Measurements from ENCODE around the gene ZNRF1. TPM values are rescaled to one million over a fixed set of nuclear protein-coding genes. Genes with fewer than 3 reads are reported as not detected.

ZNRF1 gene
- total RNA-seq, 2 experiments from 2014 or later = 16.1 to 22.5 TPM

GRCh38 chr16:75107505-75107904, 108.7 kb downstream of the ZNRF1 start:
- Mint-ChIP-seq H3K4me1 (peaks cover 64% of the 10 kb centered on the region), H3K27ac (peak overlapping the region; percentile 34), H3K4me3 (peak overlapping the region; percentile 41), H3K9me3 (ENCODE audit: low read depth) (peaks cover 3% of the 10 kb centered on the region), H3K27me3 (no peaks in the 10 kb centered on the region), H3K36me3 (peaks cover 8% of the 10 kb centered on the region)
- DNase-seq (no peak), ATAC-seq (no peak)
- CTCF ChIA-PET = interaction anchor here (1.3 to 7.6 kb wide), 2 partner anchors 97 to 109 kb away, joined by 3 to 150 read pairs; partner anchors contain the start of gene ZNRF1

- Mint-ChIP-seq H3K27ac (peak overlapping the region; percentile 84), H3K4me1 (peaks cover 64% of the 10 kb centered on the region), H3K9me3 (ENCODE audit: low read depth) (peaks cover 2% of the 10 kb centered on the region), H3K4me3 (peak overlapping the region; percentile 57), H3K36me3 (peaks cover 6% of the 10 kb centered on the region), H3K27me3 (no peaks in the 10 kb centered on the region)
- CTCF ChIA-PET = interaction anchor here (1.2 to 7.6 kb wide), 10 partner anchors 9 to 409 kb away, joined by 3 to 150 read pairs (median 24); partner anchors contain the start of genes MLKL, WDR59 and ZNRF1
- DNase-seq (peak; percentile 77), ATAC-seq (peak; percentile 64)
Measured at GRCh38 chr16:75108792-75109731, 110.2 kb downstream of the ZNRF1 start.

- no peaks in the 10 kb centered on the region for H3K27me3 Mint-ChIP-seq
- CTCF ChIA-PET = interaction anchor here (1.2 to 7.6 kb wide), 10 partner anchors 10 to 409 kb away, joined by 3 to 150 read pairs (median 24); partner anchors contain the start of genes MLKL, WDR59 and ZNRF1
- H3K36me3 Mint-ChIP-seq = peaks cover 2% of the 10 kb centered on the region
- H3K4me1 Mint-ChIP-seq = peaks cover 60% of the 10 kb centered on the region
- H3K27ac Mint-ChIP-seq = peak overlapping the region; percentile 84
- no peaks in the 10 kb centered on the region for H3K9me3 Mint-ChIP-seq (ENCODE audit: low read depth)
- no peak for DNase-seq
- no peak for ATAC-seq
- peak overlapping the region; percentile 1 for H3K4me3 Mint-ChIP-seq
Measured at GRCh38 chr16:75109732-75110243, 111.0 kb downstream of the ZNRF1 start.

- Mint-ChIP-seq H3K27ac (peak overlapping the region; percentile 72), H3K4me1 (peaks cover 51% of the 10 kb centered on the region), H3K36me3 (peaks cover 2% of the 10 kb centered on the region), H3K27me3 (no peaks in the 10 kb centered on the region), H3K9me3 (ENCODE audit: low read depth) (no peaks in the 10 kb centered on the region), H3K4me3 (peak overlapping the region; percentile 36)
- ATAC-seq (peak; percentile 85), DNase-seq (peak; percentile 89)
- CTCF ChIA-PET = interaction anchor here (0.6 to 7.6 kb wide), 53 partner anchors 9 to 410 kb away, joined by 3 to 150 read pairs (median 4); partner anchors contain the start of genes CFDP1, MLKL, WDR59 and ZNRF1
Measured at GRCh38 chr16:75110637-75111513, 112.1 kb downstream of the ZNRF1 start.

GRCh38 chr16:75111514-75111940, 112.7 kb downstream of the ZNRF1 start:
- peaks cover 1% of the 10 kb centered on the region for H3K36me3 Mint-ChIP-seq
- no peaks in the 10 kb centered on the region for H3K27me3 Mint-ChIP-seq
- DNase-seq (no peak), ATAC-seq (peak; percentile 9)
- peak overlapping the region; percentile 72 for H3K27ac Mint-ChIP-seq
- H3K4me3 Mint-ChIP-seq = no peak overlapping the region
- CTCF ChIA-PET = interaction anchor here (0.7 to 7.6 kb wide), 46 partner anchors 8 to 411 kb away, joined by 3 to 150 read pairs (median 4); partner anchors contain the start of genes CFDP1, MLKL, WDR59 and ZNRF1
- H3K9me3 Mint-ChIP-seq (ENCODE audit: low read depth) = no peaks in the 10 kb centered on the region
- peaks cover 46% of the 10 kb centered on the region for H3K4me1 Mint-ChIP-seq

GRCh38 chr16:75111961-75112733, 113.3 kb downstream of the ZNRF1 start:
- Mint-ChIP-seq H3K4me1 (peaks cover 41% of the 10 kb centered on the region), H3K27ac (no peak overlapping the region), H3K9me3 (ENCODE audit: low read depth) (peaks cover 2% of the 10 kb centered on the region), H3K36me3 (no peaks in the 10 kb centered on the region), H3K4me3 (no peak overlapping the region), H3K27me3 (no peaks in the 10 kb centered on the region)
- CTCF ChIA-PET = interaction anchor here (0.8 to 7.6 kb wide), 28 partner anchors 10 to 298 kb away, joined by 3 to 150 read pairs (median 6); partner anchors contain the start of genes WDR59 and ZNRF1
- no peak for ATAC-seq
- DNase-seq = no peak

- Mint-ChIP-seq H3K4me1 (peaks cover 34% of the 10 kb centered on the region), H3K27ac (no peak overlapping the region), H3K4me3 (no peak overlapping the region)
Measured at GRCh38 chr16:75112734-75113491, 114.1 kb downstream of the ZNRF1 start.

GRCh38 chr16:75113541-75114121, 114.8 kb downstream of the ZNRF1 start:
- no peak for DNase-seq
- peaks cover 28% of the 10 kb centered on the region for H3K4me1 Mint-ChIP-seq
- no peak for ATAC-seq
- H3K36me3 Mint-ChIP-seq = no peaks in the 10 kb centered on the region
- CTCF ChIA-PET = interaction anchor here (3.1 to 7.6 kb wide), 3 partner anchors 38 to 128 kb away, joined by 28 to 150 read pairs (median 57); partner anchors contain the start of genes WDR59 and ZNRF1
- no peak overlapping the region for H3K27ac Mint-ChIP-seq
- no peak overlapping the region for H3K4me3 Mint-ChIP-seq
- peaks cover 2% of the 10 kb centered on the region for H3K9me3 Mint-ChIP-seq (ENCODE audit: low read depth)
- peaks cover 2% of the 10 kb centered on the region for H3K27me3 Mint-ChIP-seq

More at GRCh38 chr16:75112734-75113491, 114.1 kb downstream of the ZNRF1 start:
- Mint-ChIP-seq H3K9me3 (ENCODE audit: low read depth) (peaks cover 2% of the 10 kb centered on the region), H3K36me3 (no peaks in the 10 kb centered on the region), H3K27me3 (no peaks in the 10 kb centered on the region)
- DNase-seq (no peak), ATAC-seq (no peak)
- CTCF ChIA-PET = interaction anchor here (3.1 to 7.6 kb wide), 3 partner anchors 37 to 128 kb away, joined by 28 to 150 read pairs (median 57); partner anchors contain the start of genes WDR59 and ZNRF1

GRCh38 chr16:75114179-75114945, 115.5 kb downstream of the ZNRF1 start:
- H3K4me3 Mint-ChIP-seq = no peak overlapping the region
- peaks cover 21% of the 10 kb centered on the region for H3K4me1 Mint-ChIP-seq
- CTCF ChIA-PET = interaction anchor here (7.6 kb wide), 1 partner anchor 116 kb away, joined by 150 read pairs; the partner anchor contains the start of gene ZNRF1
- DNase-seq = no peak
- no peak for ATAC-seq
- H3K27me3 Mint-ChIP-seq = peaks cover 2% of the 10 kb centered on the region
- H3K9me3 Mint-ChIP-seq (ENCODE audit: low read depth) = peaks cover 2% of the 10 kb centered on the region
- no peaks in the 10 kb centered on the region for H3K36me3 Mint-ChIP-seq
- H3K27ac Mint-ChIP-seq = no peak overlapping the region

GRCh38 chr16:75114946-75115825, 116.4 kb downstream of the ZNRF1 start:
- CTCF ChIA-PET = no interaction called here
- DNase-seq (no peak), ATAC-seq (no peak)
- Mint-ChIP-seq H3K4me3 (no peak overlapping the region), H3K27me3 (peaks cover 2% of the 10 kb centered on the region), H3K36me3 (no peaks in the 10 kb centered on the region), H3K27ac (no peak overlapping the region), H3K4me1 (peaks cover 13% of the 10 kb centered on the region), H3K9me3 (ENCODE audit: low read depth) (peaks cover 2% of the 10 kb centered on the region)

Data from activated CD8-positive, alpha-beta memory T cell treated with anti-CD3 and anti-CD28 coated beads, Interleukin-2, amount 10 ng/mL, durations not matched to agents 7 days and 5 days (primary cell).